Fibroblast of pulmonary artery (primary cell): ENCODE data around the gene HOXD12.

Experiments used
- DNase-seq: peaks from one replicate; pipeline ENCODE4 v3.0.0-alpha.2; 2010; ENCODE audit warnings: low read depth
- H3K4me3 ChIP-seq: replicated peaks from 2 replicates; pipeline ENCODE4 v1.5.1; 2011; ENCODE audit warnings: low read depth, mild to moderate bottlenecking, control low read depth, low read length, moderate library complexity
- CTCF ChIP-seq: IDR thresholded peaks from 2 replicates; pipeline ENCODE4 v1.5.1; 2011; ENCODE audit warnings: mild to moderate bottlenecking, control low read depth, low read length, inconsistent platforms; ENCODE audit errors: missing control alignments

Gene HOXD12

GRCh38 chr2:176081837-176082524 is 17.6 kb upstream of the HOXD12 start:
- no peak for TF ChIP-seq CTCF
- DNase-seq: no peak
- H3K4me3 ChIP-seq: no peak overlapping the region

GRCh38 chr2:176082525-176082823 is 17.1 kb upstream of the HOXD12 start:
- no peak for TF ChIP-seq CTCF
- H3K4me3 ChIP-seq: no peak overlapping the region
- no peak for DNase-seq

- TF ChIP-seq CTCF: no peak
- DNase-seq: no peak
- H3K4me3 ChIP-seq: no peak overlapping the region
These were observed 16.5 kb upstream of the HOXD12 start for GRCh38 chr2:176082824-176083751.

- TF ChIP-seq CTCF: no peak
- no peak within 1 kb of the TSS for H3K4me3 ChIP-seq
- DNase-seq: no peak
These were observed 15.8 kb upstream of the HOXD12 start, which contains the start of gene EVX2 for GRCh38 chr2:176083796-176084261. Gene EVX2, minus strand, starts transcription at chr2:176083962. Its CDS starts 186 bp downstream, at chr2:176083776.

GRCh38 chr2:176084611-176085119 is 14.9 kb upstream of the HOXD12 start:
- no peak for DNase-seq
- no peak overlapping the region for H3K4me3 ChIP-seq
- TF ChIP-seq CTCF: no peak

- DNase-seq: no peak
- no peak for TF ChIP-seq CTCF
- H3K4me3 ChIP-seq: no peak overlapping the region
These were observed 14.3 kb upstream of the HOXD12 start for GRCh38 chr2:176085120-176085788.
